Lower leg skin (tissue), 3 donors: ENCODE measurements around the gene LANCL2.
"Not testable (repeated sequence)": the region's sequence is repeated elsewhere in the genome, so short reads cannot be mapped to it uniquely, and the experiment has no call there.

Experiments
- POLR2A ChIP-seq, 2 donors: fragments of 450-650 bp; IDR thresholded peaks; one replicate each; pipeline ENCODE4 v1.6.1; 2016 to 2017; ENCODE audit warnings: antibody characterized with exemption in 2 of 2, mild to moderate bottlenecking in 1 of 2, moderate library complexity in 1 of 2
- TF ChIP-seq, protein P1 (sequence below), 3 donors: fragments of 450-650 bp; IDR thresholded peaks; one replicate each; pipeline ENCODE4 v1.5.1; 2016; ENCODE audit warnings: antibody characterized with exemption in 3 of 3, mild to moderate bottlenecking in 3 of 3, moderate library complexity in 2 of 3

DNA sequence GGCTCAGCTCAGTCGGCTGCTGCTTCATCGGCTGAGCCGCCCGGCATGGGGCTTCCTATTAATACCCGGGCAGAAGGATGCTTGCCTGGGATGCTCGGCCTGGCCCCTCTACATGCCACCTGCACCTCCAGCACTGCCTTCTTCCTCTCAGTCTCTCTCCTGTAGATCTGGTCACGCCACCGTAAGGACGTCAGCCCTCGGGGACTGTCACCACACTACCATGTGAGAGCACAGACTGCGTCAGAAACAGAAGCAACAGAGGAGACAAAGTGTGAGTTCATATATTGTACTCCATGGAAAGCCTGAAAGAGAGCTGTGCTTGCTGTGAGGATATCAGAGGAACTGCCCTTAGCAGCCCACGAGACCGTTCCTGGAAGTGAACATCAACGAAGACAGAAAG lies 107.3 kb downstream of the LANCL2 start:
- TF ChIP-seq, protein P1, sequence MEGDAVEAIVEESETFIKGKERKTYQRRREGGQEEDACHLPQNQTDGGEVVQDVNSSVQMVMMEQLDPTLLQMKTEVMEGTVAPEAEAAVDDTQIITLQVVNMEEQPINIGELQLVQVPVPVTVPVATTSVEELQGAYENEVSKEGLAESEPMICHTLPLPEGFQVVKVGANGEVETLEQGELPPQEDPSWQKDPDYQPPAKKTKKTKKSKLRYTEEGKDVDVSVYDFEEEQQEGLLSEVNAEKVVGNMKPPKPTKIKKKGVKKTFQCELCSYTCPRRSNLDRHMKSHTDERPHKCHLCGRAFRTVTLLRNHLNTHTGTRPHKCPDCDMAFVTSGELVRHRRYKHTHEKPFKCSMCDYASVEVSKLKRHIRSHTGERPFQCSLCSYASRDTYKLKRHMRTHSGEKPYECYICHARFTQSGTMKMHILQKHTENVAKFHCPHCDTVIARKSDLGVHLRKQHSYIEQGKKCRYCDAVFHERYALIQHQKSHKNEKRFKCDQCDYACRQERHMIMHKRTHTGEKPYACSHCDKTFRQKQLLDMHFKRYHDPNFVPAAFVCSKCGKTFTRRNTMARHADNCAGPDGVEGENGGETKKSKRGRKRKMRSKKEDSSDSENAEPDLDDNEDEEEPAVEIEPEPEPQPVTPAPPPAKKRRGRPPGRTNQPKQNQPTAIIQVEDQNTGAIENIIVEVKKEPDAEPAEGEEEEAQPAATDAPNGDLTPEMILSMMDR (IDR thresholded peaks at IDR 0.05): not testable (repeated sequence)
- TF ChIP-seq POLR2A (IDR thresholded peaks at IDR 0.05): not testable (repeated sequence)
